Body of pancreas (tissue), 4 donors: ENCODE data around the gene ACTA2. TPM values are rescaled to one million over a fixed set of nuclear protein-coding genes. Genes with fewer than 3 reads are reported as not detected.
"Not testable (repeated sequence)": the region's sequence is repeated elsewhere in the genome, so short reads cannot be mapped to it uniquely, and the experiment has no call there.

Experiments
- ATAC-seq: fragments of 150-250 bp; one replicate; pipeline ENCODE4 v1.9.1; 2016
- DNase-seq, 4 donors: peaks; one replicate each; pipeline ENCODE4 v3.0.0-alpha.2; 2019
- H3K27ac ChIP-seq, 4 donors: fragments of 200-600 bp; sonication (generic); 1 replicate in 3 of 4; 2 replicates in 1 of 4; pipeline versions ENCODE4 v1.5.1 to v1.6.1; 2016 to 2019; ENCODE audit warnings: mild to moderate bottlenecking in 1 of 4, mixed read lengths in 1 of 4, moderate library complexity in 1 of 4
- H3K27me3 ChIP-seq, 2 donors: fragments of 200-600 bp; sonication (generic); one replicate each; pipeline ENCODE4 v1.6.0; 2016; ENCODE audit warnings: mild to moderate bottlenecking in 1 of 2
- H3K36me3 ChIP-seq, 2 donors: fragments of 200-600 bp; sonication (generic); replicated peaks in 1 of 2; 2 replicates each; pipeline ENCODE4 v1.5.1; 2016; ENCODE audit warnings: low read depth in 2 of 2; ENCODE audit not compliant: insufficient read depth in 1 of 2
- H3K4me1 ChIP-seq: fragments of 200-600 bp; sonication (generic); one replicate; pipeline ENCODE4 v1.6.0; 2016
- H3K4me3 ChIP-seq, 2 donors: fragments of 200-600 bp; sonication (generic); 1 replicate in 1 of 2; 2 replicates in 1 of 2; pipeline ENCODE4 v1.5.1; 2016 to 2019
- H3K9me3 ChIP-seq, 3 donors: fragments of 200-600 bp; sonication (generic); 1 replicate in 2 of 3; 2 replicates in 1 of 3; pipeline ENCODE4 v1.5.1; 2016
- POLR2A ChIP-seq, 3 donors: fragments of 450-650 bp; IDR thresholded peaks; one replicate each; pipeline ENCODE4 v1.6.1; 2016; ENCODE audit warnings: antibody characterized with exemption in 3 of 3, mild to moderate bottlenecking in 2 of 3
- WGBS, 2 donors: methylation state at CpG; one replicate each; pipeline ENCODE4 v1.1.5; 2017; 5-methylcytosine and 5-hydroxymethylcytosine counted together
- intact Hi-C: fragments of 100-400 bp; cut with DNase I; formaldehyde crosslinking; loops from one replicate; pipeline ENCODE4 v1.15.1; 2023
- total RNA-seq, 2 donors: library from RNA; depleted of rRNA; stranded (reverse); fragments of >200 nt; gene quantifications; one replicate each; pipeline ENCODE4 v1.1.0, GENCODE V29; 2016
- TF ChIP-seq, protein P1 (sequence below), 7 experiments: fragments of 450-650 bp in 4 of 7; fragments of 200-600 bp in 3 of 7; sonication (generic) in 3 of 7; IDR thresholded peaks; one replicate each; pipeline ENCODE4 v1.5.1; 2016 to 2019; ENCODE audit warnings: antibody characterized with exemption in 7 of 7

ACTA2 gene
- total RNA-seq, 2 donors from 2014 or later = 41.5 to 136 TPM

DNA sequence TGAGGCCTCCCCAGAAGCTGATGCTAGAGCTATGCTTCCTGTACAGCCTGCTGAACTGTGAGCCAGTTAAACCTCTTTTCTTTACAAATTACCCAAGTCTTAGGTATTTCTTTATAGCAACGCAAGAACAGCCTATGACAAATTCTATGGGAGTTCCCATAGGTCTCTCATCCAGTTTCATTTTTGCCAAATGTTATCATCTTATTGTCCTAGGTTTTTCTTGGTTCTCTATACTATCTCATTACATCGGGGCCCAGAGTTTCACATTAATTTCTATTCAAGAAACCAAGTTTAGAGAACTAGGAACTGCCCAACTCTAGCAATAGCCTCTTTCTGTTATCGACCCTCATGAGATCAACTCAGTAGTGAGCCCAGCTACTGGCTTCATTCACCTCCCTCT, 15.9 kb downstream of the ACTA2 start:
- 82 to 91% methylated on average over 3 of the region's 3 CpGs for WGBS, 2 donors
- DNase-seq (no peak), ATAC-seq (no peak)
- Histone ChIP-seq H3K4me1 (peaks cover 12% of the 10 kb centered on the region), H3K27ac (no peak overlapping the region), H3K36me3 (no peaks in the 10 kb centered on the region), H3K27me3 (no peaks in the 10 kb centered on the region), H3K9me3 (no peaks in the 10 kb centered on the region), H3K4me3 (no peak overlapping the region)
- intact Hi-C loops = no loop called here
- TF ChIP-seq POLR2A (IDR thresholded peaks at IDR 0.05) = no peak
- TF ChIP-seq, protein P1, sequence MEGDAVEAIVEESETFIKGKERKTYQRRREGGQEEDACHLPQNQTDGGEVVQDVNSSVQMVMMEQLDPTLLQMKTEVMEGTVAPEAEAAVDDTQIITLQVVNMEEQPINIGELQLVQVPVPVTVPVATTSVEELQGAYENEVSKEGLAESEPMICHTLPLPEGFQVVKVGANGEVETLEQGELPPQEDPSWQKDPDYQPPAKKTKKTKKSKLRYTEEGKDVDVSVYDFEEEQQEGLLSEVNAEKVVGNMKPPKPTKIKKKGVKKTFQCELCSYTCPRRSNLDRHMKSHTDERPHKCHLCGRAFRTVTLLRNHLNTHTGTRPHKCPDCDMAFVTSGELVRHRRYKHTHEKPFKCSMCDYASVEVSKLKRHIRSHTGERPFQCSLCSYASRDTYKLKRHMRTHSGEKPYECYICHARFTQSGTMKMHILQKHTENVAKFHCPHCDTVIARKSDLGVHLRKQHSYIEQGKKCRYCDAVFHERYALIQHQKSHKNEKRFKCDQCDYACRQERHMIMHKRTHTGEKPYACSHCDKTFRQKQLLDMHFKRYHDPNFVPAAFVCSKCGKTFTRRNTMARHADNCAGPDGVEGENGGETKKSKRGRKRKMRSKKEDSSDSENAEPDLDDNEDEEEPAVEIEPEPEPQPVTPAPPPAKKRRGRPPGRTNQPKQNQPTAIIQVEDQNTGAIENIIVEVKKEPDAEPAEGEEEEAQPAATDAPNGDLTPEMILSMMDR (IDR thresholded peaks at IDR 0.05) = no peak

DNA sequence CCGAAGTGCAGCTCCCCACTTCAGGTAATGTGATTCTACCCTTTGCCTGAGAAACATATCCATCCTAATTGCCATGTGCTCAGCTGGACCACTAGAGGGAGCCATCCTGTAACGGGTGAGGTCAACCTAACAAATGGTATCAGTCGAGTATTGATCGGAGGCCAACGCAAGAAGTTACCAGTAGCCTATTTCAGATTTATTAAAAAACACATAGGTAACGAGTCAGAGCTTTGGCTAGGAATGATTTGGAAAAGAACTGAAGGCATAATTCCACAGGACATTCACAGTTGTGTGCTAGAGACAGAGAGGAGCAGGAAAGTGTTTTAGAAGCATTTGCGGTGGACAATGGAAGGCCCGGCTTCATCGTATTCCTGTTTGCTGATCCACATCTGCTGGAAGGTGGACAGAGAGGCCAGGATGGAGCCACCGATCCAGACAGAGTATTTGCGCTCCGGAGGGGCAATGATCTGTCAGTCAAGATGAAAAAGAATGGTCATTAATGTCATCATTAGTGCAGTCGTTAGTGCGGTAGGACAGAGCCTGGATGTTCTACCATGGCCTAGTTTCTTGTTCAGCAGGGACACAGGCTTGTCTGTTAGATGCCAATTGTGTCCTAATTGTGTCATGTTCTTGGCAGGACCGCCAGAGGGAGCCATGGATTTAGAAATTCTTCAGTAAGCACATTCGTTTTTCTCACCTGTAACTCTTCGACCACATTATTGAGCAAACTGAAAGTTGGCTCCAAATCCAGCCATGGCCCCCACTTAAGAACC, 17.5 kb downstream of the ACTA2 start:
- 18 to 19% methylated on average over 17 of the region's 17 CpGs for WGBS, 2 donors
- peak; percentile 83 to 89 (median 84) for DNase-seq
- no peak for TF ChIP-seq POLR2A (IDR thresholded peaks at IDR 0.05)
- TF ChIP-seq, protein P1 (IDR thresholded peaks at IDR 0.05) = peak; percentile 62 to 90 (median 82)
- intact Hi-C loops = loop anchor here (5.0 kb wide), 1 partner anchor 98 kb away; no protein-coding TSS in a partner anchor
- H3K27me3 ChIP-seq = no peaks in the 10 kb centered on the region
- peaks cover 12% of the 10 kb centered on the region for H3K4me1 ChIP-seq
- no peak overlapping the region for H3K4me3 ChIP-seq
- H3K27ac ChIP-seq = peak overlapping the region in 3 of 4 donors; percentile 44 to 55 (median 47)
- no peaks in the 10 kb centered on the region for H3K9me3 ChIP-seq
- no peaks in the 10 kb centered on the region for H3K36me3 ChIP-seq
- peak; percentile 87 for ATAC-seq

DNA sequence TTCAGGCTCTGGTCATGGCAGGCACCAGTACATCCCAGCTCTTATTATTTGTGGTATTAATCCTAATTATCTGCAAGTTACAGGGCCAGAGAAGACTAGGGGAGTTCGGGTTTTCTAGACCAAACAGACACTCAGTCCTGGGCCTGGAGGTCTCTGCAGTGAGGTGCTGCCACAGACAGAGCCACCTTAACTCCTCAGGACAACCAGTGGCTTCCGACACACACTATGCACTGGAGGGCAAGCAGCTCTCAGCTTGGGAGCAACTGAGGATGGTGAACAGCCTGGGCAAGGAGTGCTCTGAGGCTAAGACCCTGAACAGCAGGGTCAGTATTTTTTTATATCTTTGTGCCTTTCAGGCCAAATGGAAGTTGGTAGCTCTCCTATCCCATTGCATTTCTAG, 19.0 kb downstream of the ACTA2 start:
- ATAC-seq (no peak), DNase-seq (no peak)
- H3K36me3 ChIP-seq = no peaks in the 10 kb centered on the region
- H3K4me3 ChIP-seq = no peak overlapping the region
- WGBS, 2 donors = 63 to 66% methylated on average over 2 of the region's 2 CpGs
- peaks cover 12% of the 10 kb centered on the region for H3K4me1 ChIP-seq
- intact Hi-C loops = loop anchor here (5.0 kb wide), 1 partner anchor 96 kb away; no protein-coding TSS in a partner anchor
- no peaks in the 10 kb centered on the region for H3K9me3 ChIP-seq
- TF ChIP-seq POLR2A (IDR thresholded peaks at IDR 0.05) = no peak
- TF ChIP-seq, protein P1 (IDR thresholded peaks at IDR 0.05) = no peak
- H3K27me3 ChIP-seq = no peaks in the 10 kb centered on the region
- H3K27ac ChIP-seq = no peak overlapping the region

DNA sequence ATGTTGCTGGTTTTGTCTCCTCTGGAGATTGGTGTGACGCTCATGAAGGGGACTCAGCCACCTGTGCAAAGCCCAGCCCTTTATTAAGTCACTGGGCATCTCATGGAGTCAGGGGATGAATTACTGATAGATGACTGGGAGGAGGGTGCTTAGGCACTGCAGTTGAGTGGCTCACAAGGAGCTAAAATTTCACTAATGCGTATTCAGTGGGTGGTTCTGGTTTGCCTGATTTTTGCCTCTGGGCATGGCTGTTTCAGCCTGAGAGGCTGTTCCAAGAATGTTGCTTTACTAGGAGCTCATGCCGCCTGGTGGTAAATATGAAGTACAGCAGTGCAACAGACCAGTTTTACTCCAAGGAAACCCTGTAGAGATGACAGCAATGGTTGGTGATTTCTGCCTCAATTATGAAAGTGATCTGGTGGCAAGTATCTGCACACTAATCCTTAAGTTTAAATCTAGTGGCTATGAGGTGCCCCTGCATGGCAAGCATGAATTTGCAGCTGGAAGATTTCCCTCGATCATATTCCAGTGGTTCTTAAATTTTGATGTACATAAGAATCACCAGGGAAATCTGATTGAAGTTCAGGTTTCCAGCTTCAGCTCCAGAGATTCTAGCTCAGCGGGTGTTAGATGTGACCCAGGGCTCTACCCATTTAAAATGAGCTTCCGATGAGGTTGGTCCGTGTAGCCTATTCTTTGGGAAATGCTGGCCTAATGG, 19.9 kb downstream of the ACTA2 start:
- H3K27me3 ChIP-seq = no peaks in the 10 kb centered on the region
- H3K9me3 ChIP-seq = no peaks in the 10 kb centered on the region
- H3K36me3 ChIP-seq = no peaks in the 10 kb centered on the region
- no peak overlapping the region for H3K27ac ChIP-seq
- ATAC-seq (peak; percentile 76), DNase-seq (peak; percentile 41 to 72 (median 56))
- H3K4me1 ChIP-seq = peaks cover 12% of the 10 kb centered on the region
- 37 to 44% methylated on average over 7 of the region's 7 CpGs for WGBS, 2 donors
- TF ChIP-seq, protein P1 (IDR thresholded peaks at IDR 0.05) = peak; percentile 70 to 92 (median 89)
- TF ChIP-seq POLR2A (IDR thresholded peaks at IDR 0.05) = no peak
- H3K4me3 ChIP-seq = no peak overlapping the region
- intact Hi-C loops = loop anchor here (5.0 kb wide), 1 partner anchor 95 kb away; no protein-coding TSS in a partner anchor

DNA sequence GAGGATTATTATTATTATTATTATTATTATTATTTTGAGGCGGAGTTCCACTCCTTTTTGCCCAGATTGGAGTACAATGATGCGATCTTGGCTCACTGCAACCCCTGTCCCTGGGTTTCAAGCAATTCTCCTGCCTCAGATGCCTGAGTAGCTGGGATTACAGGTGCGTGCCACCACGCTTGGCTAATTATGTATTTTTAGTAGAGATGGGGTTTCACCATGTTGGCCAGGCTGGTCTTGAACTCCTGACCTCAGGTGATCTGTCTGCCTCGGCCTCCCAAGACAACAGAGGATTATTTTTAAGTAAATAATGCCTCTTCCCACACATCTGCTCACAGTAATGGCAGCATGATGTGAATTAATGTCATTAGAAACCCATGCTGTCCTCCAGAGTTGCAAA, 20.5 kb downstream of the ACTA2 start:
- not testable (repeated sequence) for H3K27ac ChIP-seq, H3K9me3 ChIP-seq, H3K4me3 ChIP-seq, H3K27me3 ChIP-seq, H3K36me3 ChIP-seq, DNase-seq, ATAC-seq
- intact Hi-C loops = loop anchor here (5.0 kb wide), 1 partner anchor 95 kb away; no protein-coding TSS in a partner anchor
- peaks cover 12% of the 10 kb centered on the region for H3K4me1 ChIP-seq
- 73 to 79% methylated on average over 5 of the region's 5 CpGs for WGBS, 2 donors
